IPS-15b (cell line): ENCODE data around the gene TRPC4AP.

Source experiments
- H3K27me3 ChIP-seq: one replicate; pipeline ENCODE4 v1.6.1; 2013; ENCODE audit warnings: low read length; ENCODE audit not compliant: control insufficient read depth, insufficient read depth
- H3K36me3 ChIP-seq: one replicate; pipeline ENCODE4 v1.6.1; 2013; ENCODE audit warnings: low read length; ENCODE audit not compliant: control insufficient read depth, insufficient read depth
- H3K4me1 ChIP-seq: one replicate; pipeline ENCODE4 v1.6.1; 2013; ENCODE audit warnings: mild to moderate bottlenecking, low read length; ENCODE audit not compliant: control insufficient read depth, insufficient read depth
- H3K4me3 ChIP-seq: one replicate; pipeline ENCODE4 v1.5.1; 2013; ENCODE audit warnings: low read depth, low read length
- H3K9ac ChIP-seq: one replicate; pipeline ENCODE4 v1.6.1; 2013; ENCODE audit warnings: low read depth, mild to moderate bottlenecking, low read length
- H3K9me3 ChIP-seq: one replicate; pipeline ENCODE4 v1.6.1; 2013; ENCODE audit warnings: mild to moderate bottlenecking, low read length; ENCODE audit not compliant: control insufficient read depth, insufficient read depth

Gene TRPC4AP

GRCh38 chr20:35048739-35049138 lies 43.9 kb downstream of the TRPC4AP start:
- no peak overlapping the region for H3K9ac ChIP-seq
- H3K36me3 ChIP-seq, result peaks cover 10% of the 10 kb centered on the region
- H3K4me3 ChIP-seq, result no peak overlapping the region
- no peaks in the 10 kb centered on the region for H3K4me1 ChIP-seq
- no peaks in the 10 kb centered on the region for H3K9me3 ChIP-seq
- H3K27me3 ChIP-seq, result no peaks in the 10 kb centered on the region

- Histone ChIP-seq H3K27me3 (no peaks in the 10 kb centered on the region), H3K9me3 (no peaks in the 10 kb centered on the region), H3K9ac (no peak overlapping the region), H3K4me3 (no peak overlapping the region), H3K4me1 (no peaks in the 10 kb centered on the region), H3K36me3 (no peaks in the 10 kb centered on the region)
Measured at GRCh38 chr20:35042268-35042667, 50.3 kb downstream of the TRPC4AP start.

GRCh38 chr20:35040646-35041045 lies 52.0 kb downstream of the TRPC4AP start:
- Histone ChIP-seq H3K36me3 (no peaks in the 10 kb centered on the region), H3K27me3 (no peaks in the 10 kb centered on the region), H3K9ac (no peak overlapping the region)

GRCh38 chr20:35039846-35040489 lies 52.6 kb downstream of the TRPC4AP start:
- no peaks in the 10 kb centered on the region for H3K9me3 ChIP-seq
- no peak overlapping the region for H3K4me3 ChIP-seq
- H3K36me3 ChIP-seq, result peaks cover under 1% of the 10 kb centered on the region
- H3K9ac ChIP-seq, result no peak overlapping the region
- no peaks in the 10 kb centered on the region for H3K4me1 ChIP-seq
- H3K27me3 ChIP-seq, result no peaks in the 10 kb centered on the region

More at GRCh38 chr20:35040646-35041045, 52.0 kb downstream of the TRPC4AP start:
- no peaks in the 10 kb centered on the region for H3K9me3 ChIP-seq
- H3K4me3 ChIP-seq, result no peak overlapping the region
- no peaks in the 10 kb centered on the region for H3K4me1 ChIP-seq

- Histone ChIP-seq H3K27me3 (no peaks in the 10 kb centered on the region), H3K9ac (no peak overlapping the region), H3K4me1 (no peaks in the 10 kb centered on the region), H3K4me3 (no peak overlapping the region), H3K9me3 (no peaks in the 10 kb centered on the region), H3K36me3 (peaks cover 9% of the 10 kb centered on the region)
Measured at GRCh38 chr20:35039146-35039545, 53.5 kb downstream of the TRPC4AP start.

GRCh38 chr20:35034145-35034544 lies 58.5 kb downstream of the TRPC4AP start:
- Histone ChIP-seq H3K9me3 (no peaks in the 10 kb centered on the region), H3K36me3 (peaks cover 9% of the 10 kb centered on the region), H3K4me3 (no peak overlapping the region), H3K9ac (no peak overlapping the region), H3K27me3 (no peaks in the 10 kb centered on the region), H3K4me1 (no peaks in the 10 kb centered on the region)

GRCh38 chr20:35030136-35030535 lies 62.5 kb downstream of the TRPC4AP start:
- no peaks in the 10 kb centered on the region for H3K27me3 ChIP-seq
- no peaks in the 10 kb centered on the region for H3K4me1 ChIP-seq
- no peaks in the 10 kb centered on the region for H3K9me3 ChIP-seq
- no peak overlapping the region for H3K9ac ChIP-seq
- H3K4me3 ChIP-seq, result no peak overlapping the region
- peaks cover 13% of the 10 kb centered on the region for H3K36me3 ChIP-seq

GRCh38 chr20:35027301-35027700 lies 65.3 kb downstream of the TRPC4AP start:
- Histone ChIP-seq H3K9me3 (no peaks in the 10 kb centered on the region), H3K27me3 (no peaks in the 10 kb centered on the region), H3K9ac (no peak overlapping the region), H3K4me1 (no peaks in the 10 kb centered on the region), H3K4me3 (no peak overlapping the region), H3K36me3 (peaks cover 6% of the 10 kb centered on the region)

GRCh38 chr20:35025116-35025515 lies 67.5 kb downstream of the TRPC4AP start:
- H3K27me3 ChIP-seq, result no peaks in the 10 kb centered on the region
- no peaks in the 10 kb centered on the region for H3K9me3 ChIP-seq
- no peaks in the 10 kb centered on the region for H3K4me1 ChIP-seq
- no peak overlapping the region for H3K4me3 ChIP-seq
- no peak overlapping the region for H3K9ac ChIP-seq
- peaks cover 21% of the 10 kb centered on the region for H3K36me3 ChIP-seq

- Histone ChIP-seq H3K4me3 (no peak overlapping the region), H3K9me3 (no peaks in the 10 kb centered on the region), H3K27me3 (no peaks in the 10 kb centered on the region), H3K9ac (no peak overlapping the region), H3K4me1 (no peaks in the 10 kb centered on the region), H3K36me3 (peaks cover 22% of the 10 kb centered on the region)
Measured at GRCh38 chr20:35023624-35024023, 69.0 kb downstream of the TRPC4AP start.

GRCh38 chr20:35021831-35022230 lies 70.8 kb downstream of the TRPC4AP start:
- no peak overlapping the region for H3K9ac ChIP-seq
- H3K36me3 ChIP-seq, result peaks cover 25% of the 10 kb centered on the region
- no peak overlapping the region for H3K4me3 ChIP-seq
- H3K9me3 ChIP-seq, result no peaks in the 10 kb centered on the region
- no peaks in the 10 kb centered on the region for H3K4me1 ChIP-seq
- H3K27me3 ChIP-seq, result no peaks in the 10 kb centered on the region

GRCh38 chr20:35021063-35021462 lies 71.5 kb downstream of the TRPC4AP start:
- H3K9ac ChIP-seq, result no peak overlapping the region
- H3K36me3 ChIP-seq, result peaks cover 28% of the 10 kb centered on the region
- H3K27me3 ChIP-seq, result no peaks in the 10 kb centered on the region
- no peak overlapping the region for H3K4me3 ChIP-seq
- H3K9me3 ChIP-seq, result no peaks in the 10 kb centered on the region
- no peaks in the 10 kb centered on the region for H3K4me1 ChIP-seq
